Suprapubic skin (tissue), 4 donors: Measurements from ENCODE around the gene GPR146. TPM values are rescaled to one million over a fixed set of nuclear protein-coding genes. Genes with fewer than 3 reads are reported as not detected.

Experiments used
- DNase-seq, 2 donors: peaks; one replicate each; pipeline ENCODE4 v3.0.0-alpha.2; 2019; ENCODE audit warnings: low spot score in 2 of 2
- H3K27ac ChIP-seq: fragments of 200-600 bp; sonication (generic); one replicate; pipeline ENCODE4 v1.5.1; 2019
- H3K27me3 ChIP-seq: fragments of 200-600 bp; sonication (generic); one replicate; pipeline ENCODE4 v1.5.1; 2019
- H3K36me3 ChIP-seq: fragments of 200-600 bp; sonication (generic); one replicate; pipeline ENCODE4 v1.5.1; 2019
- H3K4me1 ChIP-seq: fragments of 200-600 bp; sonication (generic); one replicate; pipeline ENCODE4 v1.5.1; 2019
- H3K4me3 ChIP-seq: fragments of 200-600 bp; sonication (generic); one replicate; pipeline ENCODE4 v1.5.1; 2019; ENCODE audit warnings: mild to moderate bottlenecking
- H3K9me3 ChIP-seq: fragments of 200-600 bp; sonication (generic); one replicate; pipeline ENCODE4 v1.5.1; 2019
- EP300 ChIP-seq: sonication (generic); formaldehyde crosslinking; IDR thresholded peaks from one replicate; pipeline ENCODE4 v1.6.1; 2017; ENCODE audit warnings: antibody characterized with exemption
- POLR2A ChIP-seq, 2 donors: fragments of 450-650 bp; IDR thresholded peaks; one replicate each; pipeline ENCODE4 v1.6.1; 2017; ENCODE audit warnings: antibody characterized with exemption in 2 of 2, mild to moderate bottlenecking in 2 of 2, moderate library complexity in 2 of 2
- POLR2AphosphoS5 ChIP-seq, 3 donors: sonication (generic); formaldehyde crosslinking; IDR thresholded peaks; one replicate each; pipeline ENCODE4 v1.6.1; 2017; ENCODE audit warnings: antibody characterized with exemption in 3 of 3
- WGBS: methylation state at CpG from one replicate; pipeline ENCODE4 v1.1.5; 2018; 5-methylcytosine and 5-hydroxymethylcytosine counted together
- total RNA-seq, 4 donors: library from RNA; depleted of rRNA; stranded (reverse); fragments of >200 nt; gene quantifications; one replicate each; pipeline ENCODE4 v1.1.0, GENCODE V29; 2016
- TF ChIP-seq, protein P1 (sequence below), 2 donors: fragments of 200-600 bp in 1 of 2; fragments of 450-650 bp in 1 of 2; sonication (generic) in 1 of 2; IDR thresholded peaks; one replicate each; pipeline ENCODE4 v1.5.1; 2016 to 2019; ENCODE audit warnings: antibody characterized with exemption in 2 of 2, mild to moderate bottlenecking in 1 of 2, moderate library complexity in 1 of 2

Gene GPR146
- total RNA-seq, 4 donors from 2014 or later = 24.1 to 50.8 (median 39.3) TPM

DNA sequence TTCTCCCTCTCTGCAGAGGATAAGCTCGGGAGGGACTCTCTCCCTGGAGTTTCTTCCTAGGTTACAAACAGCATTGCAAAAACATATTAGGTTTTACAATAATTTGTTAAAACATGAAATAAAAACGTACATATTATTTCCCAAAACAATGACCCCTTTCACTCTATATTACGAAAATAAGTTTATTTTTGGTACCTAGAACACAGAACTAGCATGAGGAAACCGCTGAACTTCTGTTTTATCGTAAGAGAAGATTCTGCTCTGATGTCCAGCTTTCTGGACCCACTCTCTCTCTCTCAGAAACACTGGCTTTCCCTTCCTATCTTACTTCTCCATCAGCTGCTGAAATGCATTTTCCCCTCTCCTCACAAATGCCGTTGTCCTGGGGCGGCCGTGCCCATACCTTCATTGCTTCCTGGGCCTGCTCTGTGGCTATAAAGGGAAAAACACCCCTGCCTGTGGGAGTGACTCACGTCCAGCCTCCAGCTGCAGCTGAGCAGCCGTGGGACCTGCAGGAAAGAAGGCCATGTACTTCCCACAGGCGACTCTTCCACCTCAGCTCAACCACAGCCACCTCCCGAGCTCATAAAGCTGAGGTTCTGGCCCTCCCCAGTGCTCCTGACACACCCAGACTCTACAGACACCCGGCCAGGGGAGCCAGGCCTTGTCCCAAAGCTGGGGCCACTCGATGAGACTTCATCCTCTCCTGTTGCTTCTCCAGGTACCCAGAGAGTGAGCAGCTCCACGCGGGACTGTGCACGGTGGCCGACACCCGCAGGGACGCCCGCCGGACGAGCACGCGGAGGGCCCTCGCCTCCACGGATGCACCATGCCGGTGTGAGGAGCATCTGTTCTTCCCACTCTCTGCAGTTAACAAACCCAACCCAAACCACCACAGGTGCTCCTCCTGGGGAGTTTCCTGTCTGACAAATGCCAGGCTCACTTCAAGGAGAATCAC, 46.6 kb downstream of the GPR146 start:
- H3K27me3 ChIP-seq = no peaks in the 10 kb centered on the region
- no peak overlapping the region for H3K27ac ChIP-seq
- H3K36me3 ChIP-seq = peaks cover 20% of the 10 kb centered on the region
- 79% methylated on average over 20 of the region's 28 CpGs for WGBS
- H3K9me3 ChIP-seq = no peaks in the 10 kb centered on the region
- H3K4me3 ChIP-seq = no peak overlapping the region
- no peak for DNase-seq
- peaks cover 40% of the 10 kb centered on the region for H3K4me1 ChIP-seq
- no peak for TF ChIP-seq EP300

DNA sequence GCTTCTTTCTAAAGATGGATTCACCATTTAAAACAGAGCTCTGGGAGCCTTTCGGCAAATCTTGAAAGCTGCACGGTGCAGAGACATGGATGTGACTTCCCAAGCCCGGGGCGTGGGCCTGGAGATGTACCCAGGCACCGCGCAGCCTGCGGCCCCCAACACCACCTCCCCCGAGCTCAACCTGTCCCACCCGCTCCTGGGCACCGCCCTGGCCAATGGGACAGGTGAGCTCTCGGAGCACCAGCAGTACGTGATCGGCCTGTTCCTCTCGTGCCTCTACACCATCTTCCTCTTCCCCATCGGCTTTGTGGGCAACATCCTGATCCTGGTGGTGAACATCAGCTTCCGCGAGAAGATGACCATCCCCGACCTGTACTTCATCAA, 47.3 kb downstream of the GPR146 start:
- Histone ChIP-seq H3K27ac (no peak overlapping the region), H3K27me3 (no peaks in the 10 kb centered on the region), H3K9me3 (no peaks in the 10 kb centered on the region), H3K36me3 (peaks cover 20% of the 10 kb centered on the region), H3K4me1 (peaks cover 40% of the 10 kb centered on the region), H3K4me3 (no peak overlapping the region)
- 95% methylated on average over 18 of the region's 18 CpGs for WGBS
- no peak for DNase-seq
- TF ChIP-seq POLR2A (IDR thresholded peaks at IDR 0.05) (no peak), POLR2AphosphoS5 (IDR thresholded peaks at IDR 0.05) (no peak), EP300 (no peak)
- TF ChIP-seq, protein P1, sequence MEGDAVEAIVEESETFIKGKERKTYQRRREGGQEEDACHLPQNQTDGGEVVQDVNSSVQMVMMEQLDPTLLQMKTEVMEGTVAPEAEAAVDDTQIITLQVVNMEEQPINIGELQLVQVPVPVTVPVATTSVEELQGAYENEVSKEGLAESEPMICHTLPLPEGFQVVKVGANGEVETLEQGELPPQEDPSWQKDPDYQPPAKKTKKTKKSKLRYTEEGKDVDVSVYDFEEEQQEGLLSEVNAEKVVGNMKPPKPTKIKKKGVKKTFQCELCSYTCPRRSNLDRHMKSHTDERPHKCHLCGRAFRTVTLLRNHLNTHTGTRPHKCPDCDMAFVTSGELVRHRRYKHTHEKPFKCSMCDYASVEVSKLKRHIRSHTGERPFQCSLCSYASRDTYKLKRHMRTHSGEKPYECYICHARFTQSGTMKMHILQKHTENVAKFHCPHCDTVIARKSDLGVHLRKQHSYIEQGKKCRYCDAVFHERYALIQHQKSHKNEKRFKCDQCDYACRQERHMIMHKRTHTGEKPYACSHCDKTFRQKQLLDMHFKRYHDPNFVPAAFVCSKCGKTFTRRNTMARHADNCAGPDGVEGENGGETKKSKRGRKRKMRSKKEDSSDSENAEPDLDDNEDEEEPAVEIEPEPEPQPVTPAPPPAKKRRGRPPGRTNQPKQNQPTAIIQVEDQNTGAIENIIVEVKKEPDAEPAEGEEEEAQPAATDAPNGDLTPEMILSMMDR (IDR thresholded peaks at IDR 0.05) = no peak

DNA sequence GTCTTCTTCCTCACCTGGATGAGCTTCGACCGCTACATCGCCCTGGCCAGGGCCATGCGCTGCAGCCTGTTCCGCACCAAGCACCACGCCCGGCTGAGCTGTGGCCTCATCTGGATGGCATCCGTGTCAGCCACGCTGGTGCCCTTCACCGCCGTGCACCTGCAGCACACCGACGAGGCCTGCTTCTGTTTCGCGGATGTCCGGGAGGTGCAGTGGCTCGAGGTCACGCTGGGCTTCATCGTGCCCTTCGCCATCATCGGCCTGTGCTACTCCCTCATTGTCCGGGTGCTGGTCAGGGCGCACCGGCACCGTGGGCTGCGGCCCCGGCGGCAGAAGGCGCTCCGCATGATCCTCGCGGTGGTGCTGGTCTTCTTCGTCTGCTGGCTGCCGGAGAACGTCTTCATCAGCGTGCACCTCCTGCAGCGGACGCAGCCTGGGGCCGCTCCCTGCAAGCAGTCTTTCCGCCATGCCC, 47.9 kb downstream of the GPR146 start:
- DNase-seq = no peak
- Histone ChIP-seq H3K27me3 (no peaks in the 10 kb centered on the region), H3K9me3 (no peaks in the 10 kb centered on the region), H3K4me1 (peaks cover 37% of the 10 kb centered on the region), H3K27ac (no peak overlapping the region), H3K36me3 (peaks cover 20% of the 10 kb centered on the region), H3K4me3 (no peak overlapping the region)
- TF ChIP-seq POLR2A (IDR thresholded peaks at IDR 0.05) (no peak), EP300 (no peak), POLR2AphosphoS5 (IDR thresholded peaks at IDR 0.05) (no peak)
- TF ChIP-seq, protein P1 (IDR thresholded peaks at IDR 0.05) = no peak
- 99% methylated on average over 10 of the region's 40 CpGs for WGBS

DNA sequence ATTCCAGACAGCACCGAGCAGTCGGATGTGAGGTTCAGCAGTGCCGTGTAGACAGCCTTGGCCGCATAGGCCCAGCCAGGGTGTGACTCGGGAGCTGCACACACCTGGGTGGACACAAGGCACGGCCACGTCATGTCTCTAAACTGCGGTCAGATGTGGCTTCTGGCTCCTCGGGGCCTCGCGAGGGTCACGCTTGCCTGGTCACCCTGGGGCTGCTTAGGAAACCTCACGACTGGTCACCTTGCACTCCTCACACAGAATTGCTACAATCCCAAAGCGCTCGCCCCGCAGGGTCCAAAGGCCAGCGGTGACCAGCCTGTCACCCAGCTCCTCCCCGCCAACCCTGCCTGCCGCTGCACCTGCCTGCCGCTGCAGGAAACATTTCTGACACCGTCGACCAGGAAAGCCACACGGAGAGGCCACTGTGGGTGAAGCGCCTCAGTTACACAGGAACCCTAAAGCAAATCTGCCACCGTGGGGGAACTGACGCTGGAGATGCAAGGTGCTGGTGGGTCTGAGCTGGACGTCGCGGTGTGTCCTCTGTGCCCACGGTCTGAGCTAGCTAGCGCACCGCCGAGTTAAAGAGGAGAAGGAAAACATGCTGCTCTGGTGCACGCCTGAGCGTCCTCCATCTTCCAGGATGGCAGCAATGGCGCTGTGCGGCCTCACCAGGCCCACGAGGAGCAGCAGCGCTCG, 48.6 kb downstream of the GPR146 start:
- H3K36me3 ChIP-seq = peaks cover 20% of the 10 kb centered on the region
- TF ChIP-seq POLR2A (IDR thresholded peaks at IDR 0.05) = no peak
- no peak for TF ChIP-seq EP300
- TF ChIP-seq POLR2AphosphoS5 (IDR thresholded peaks at IDR 0.05) = no peak
- no peak for DNase-seq
- H3K4me3 ChIP-seq = no peak overlapping the region
- H3K27ac ChIP-seq = no peak overlapping the region
- WGBS = 93% methylated on average over 31 of the region's 40 CpGs
- H3K4me1 ChIP-seq = peaks cover 36% of the 10 kb centered on the region
- H3K27me3 ChIP-seq = no peaks in the 10 kb centered on the region
- no peaks in the 10 kb centered on the region for H3K9me3 ChIP-seq

DNA sequence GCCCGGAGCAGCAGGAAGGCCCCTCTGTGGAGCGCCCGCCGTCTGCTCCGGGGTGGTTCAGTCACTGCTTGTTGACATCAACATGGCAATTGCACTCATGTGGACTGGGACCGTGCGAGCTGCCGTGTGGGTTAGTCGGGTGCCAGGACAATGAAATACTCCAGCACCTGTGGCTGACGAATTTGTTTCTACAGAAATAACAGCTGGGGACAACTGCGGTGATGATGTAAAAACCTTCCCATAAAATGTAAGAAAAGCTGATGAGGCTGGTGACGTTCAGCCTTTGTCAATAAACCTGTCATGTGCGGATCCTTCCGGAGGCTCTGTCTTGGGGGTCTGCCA, 49.1 kb downstream of the GPR146 start:
- no peaks in the 10 kb centered on the region for H3K9me3 ChIP-seq
- H3K27ac ChIP-seq = no peak overlapping the region
- TF ChIP-seq, protein P1 (IDR thresholded peaks at IDR 0.05) = no peak
- no peak for TF ChIP-seq EP300
- TF ChIP-seq POLR2A (IDR thresholded peaks at IDR 0.05) = no peak
- TF ChIP-seq POLR2AphosphoS5 (IDR thresholded peaks at IDR 0.05) = no peak
- H3K36me3 ChIP-seq = peaks cover 20% of the 10 kb centered on the region
- WGBS = 89% methylated on average over 13 of the region's 14 CpGs
- no peak overlapping the region for H3K4me3 ChIP-seq
- no peaks in the 10 kb centered on the region for H3K27me3 ChIP-seq
- H3K4me1 ChIP-seq = peaks cover 32% of the 10 kb centered on the region
- DNase-seq = no peak

DNA sequence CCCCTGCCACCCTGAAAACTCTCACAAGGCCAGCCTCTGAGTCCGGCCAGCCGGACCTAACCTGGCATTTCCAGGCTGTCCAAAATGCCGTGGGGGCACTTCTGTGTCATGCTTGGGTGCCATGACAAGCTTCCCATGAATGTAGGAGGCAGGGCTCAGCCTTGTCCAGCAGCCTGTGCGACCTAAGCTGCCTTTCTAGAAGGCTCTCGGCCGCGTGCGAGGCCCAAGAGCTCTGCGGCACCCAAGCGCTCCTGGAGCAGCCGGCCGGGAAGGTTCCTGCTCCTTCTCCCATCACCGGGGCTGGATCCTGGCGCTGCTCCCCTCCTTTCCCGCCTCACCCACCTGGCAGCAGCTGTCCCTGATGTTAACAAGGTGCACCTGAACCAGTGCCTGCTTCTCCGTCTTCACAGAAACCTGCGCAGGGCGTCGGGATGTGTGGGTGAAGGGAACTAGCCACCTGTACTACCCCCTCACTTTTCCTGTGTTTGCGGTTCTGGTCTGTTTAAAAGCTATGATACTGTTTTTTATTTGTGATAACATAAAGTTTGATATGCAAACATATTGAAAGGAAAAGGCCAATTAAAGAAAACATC, 49.7 kb downstream of the GPR146 start:
- WGBS = 89% methylated on average over 20 of the region's 20 CpGs
- Histone ChIP-seq H3K27me3 (no peaks in the 10 kb centered on the region), H3K27ac (no peak overlapping the region), H3K4me1 (peaks cover 28% of the 10 kb centered on the region), H3K4me3 (no peak overlapping the region), H3K36me3 (peaks cover 20% of the 10 kb centered on the region), H3K9me3 (no peaks in the 10 kb centered on the region)
- no peak for DNase-seq
- TF ChIP-seq EP300 (no peak), POLR2A (IDR thresholded peaks at IDR 0.05) (no peak), POLR2AphosphoS5 (IDR thresholded peaks at IDR 0.05) (no peak)
- TF ChIP-seq, protein P1 (IDR thresholded peaks at IDR 0.05) = no peak
